HG02588 (cell line): Measurements from ENCODE around the gene MED13L.
"Not testable (repeated sequence)": the region's sequence is repeated elsewhere in the genome, so short reads cannot be mapped to it uniquely, and the experiment has no call there.

ENCODE experiments used
- ATAC-seq: cut with Tn5 transposase; IDR thresholded peaks from one replicate; pipeline ENCODE4 v1.9.1; 2021; ENCODE audit warnings: mild to moderate bottlenecking, moderate library complexity; ENCODE audit not compliant: unreplicated experiment

The MED13L gene

DNA sequence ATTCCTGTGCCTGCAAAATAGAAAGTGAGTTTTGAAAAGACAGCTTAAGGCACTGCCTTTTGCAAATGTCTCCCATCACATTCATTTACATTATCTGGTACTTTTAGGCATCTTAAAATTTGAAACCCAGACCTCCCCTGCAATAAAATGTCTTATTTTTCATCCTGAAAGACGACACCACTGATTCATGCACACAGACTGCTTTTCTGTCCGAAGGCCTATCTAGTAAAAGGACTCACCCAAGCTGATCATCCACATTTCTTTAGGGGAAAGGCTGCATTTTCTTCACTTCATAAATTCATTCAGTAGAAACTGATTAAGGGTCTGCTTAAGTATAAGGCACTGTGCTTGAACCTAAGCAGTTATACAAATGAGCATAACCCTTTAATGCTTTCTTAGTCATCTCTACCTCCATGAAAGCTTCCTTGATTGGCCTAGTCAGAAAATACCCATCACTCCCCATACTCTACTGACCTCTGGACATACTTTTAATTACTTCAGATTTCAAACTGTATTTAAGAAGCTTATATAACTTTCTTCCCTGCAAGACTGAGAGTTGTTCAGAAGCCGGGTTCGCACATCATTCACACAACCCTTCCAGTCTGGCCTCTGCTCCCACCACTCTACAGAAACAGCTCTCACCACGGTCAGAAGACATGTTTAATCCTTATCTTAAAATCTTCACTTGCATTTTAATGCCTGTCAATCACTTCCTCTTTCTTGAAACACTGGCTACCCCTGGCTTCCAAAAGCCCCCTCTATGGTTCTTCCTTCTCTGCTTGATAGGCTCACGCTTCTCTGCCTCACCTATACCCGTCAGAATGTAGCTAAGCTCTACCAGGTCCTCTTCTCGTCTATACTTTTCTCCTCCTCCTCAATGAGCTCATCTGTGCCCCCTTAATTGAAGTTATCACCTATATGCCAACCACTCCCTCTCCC lies 288.6 kb downstream of the MED13L start:
- no peak for ATAC-seq

DNA sequence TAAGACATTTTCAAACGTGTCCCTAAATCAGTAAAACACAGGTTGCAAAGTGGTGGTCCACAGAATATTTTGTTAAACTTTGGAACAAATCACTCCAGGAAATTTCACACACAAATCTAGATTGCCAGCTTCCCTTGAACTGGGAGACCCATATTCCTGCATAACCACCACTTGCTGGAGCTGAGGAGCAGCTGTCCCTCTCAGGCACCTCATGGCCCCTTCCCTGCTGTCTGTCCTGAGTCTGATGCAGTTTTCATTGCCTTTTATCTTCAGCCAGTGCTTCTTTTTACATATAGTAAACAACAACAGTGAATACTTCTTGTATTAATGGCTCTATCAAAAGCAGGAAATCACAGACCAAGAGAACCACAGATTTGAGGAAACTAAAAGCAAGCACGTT lies 289.3 kb downstream of the MED13L start:
- ATAC-seq, result no peak

DNA sequence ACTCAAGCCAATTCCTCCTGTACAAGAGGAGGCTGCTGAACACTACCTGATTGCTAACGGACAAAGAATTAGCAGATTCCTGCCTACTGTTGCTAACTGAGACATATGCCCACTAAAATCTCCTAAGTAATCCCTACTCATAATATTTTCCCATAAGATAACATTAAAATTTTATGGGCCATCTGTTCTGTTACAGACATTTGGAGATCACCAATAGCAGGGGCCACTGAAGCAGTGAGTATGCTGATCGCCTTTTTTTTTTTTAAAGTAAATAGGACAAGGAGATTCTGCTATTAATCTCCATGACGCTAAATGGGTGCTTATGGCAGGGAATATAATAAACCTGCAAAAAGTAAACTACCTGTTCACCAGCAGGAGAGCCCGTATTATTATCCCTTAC lies 292.9 kb downstream of the MED13L start:
- ATAC-seq, result no peak

DNA sequence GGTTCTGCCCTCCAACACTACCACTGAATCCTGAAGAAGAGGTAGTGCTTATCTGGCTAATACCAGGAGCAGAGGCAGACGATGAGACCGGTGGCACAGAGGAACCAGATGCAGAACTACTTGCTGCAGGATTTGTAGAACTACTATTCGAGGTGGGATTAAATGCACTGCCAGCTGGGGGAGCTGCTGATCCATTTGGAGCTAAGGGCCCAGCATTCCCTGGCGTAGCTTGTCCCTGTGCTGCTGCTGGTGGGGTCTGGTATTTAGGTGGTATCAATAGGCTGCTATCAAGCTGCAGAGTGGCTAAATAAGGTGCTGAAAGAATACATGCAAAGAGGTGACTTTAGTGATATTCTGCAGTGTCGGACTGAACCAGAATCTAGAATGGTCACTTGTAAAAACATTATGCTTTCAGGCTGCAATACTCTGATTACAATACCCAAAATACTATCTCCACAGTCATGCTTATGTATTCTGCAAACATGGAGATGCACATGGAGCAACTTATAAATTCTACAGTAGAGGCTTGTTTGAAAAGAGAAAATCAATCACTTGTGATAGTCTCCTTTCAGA lies 294.2 kb downstream of the MED13L start:
- ATAC-seq, result no peak

DNA sequence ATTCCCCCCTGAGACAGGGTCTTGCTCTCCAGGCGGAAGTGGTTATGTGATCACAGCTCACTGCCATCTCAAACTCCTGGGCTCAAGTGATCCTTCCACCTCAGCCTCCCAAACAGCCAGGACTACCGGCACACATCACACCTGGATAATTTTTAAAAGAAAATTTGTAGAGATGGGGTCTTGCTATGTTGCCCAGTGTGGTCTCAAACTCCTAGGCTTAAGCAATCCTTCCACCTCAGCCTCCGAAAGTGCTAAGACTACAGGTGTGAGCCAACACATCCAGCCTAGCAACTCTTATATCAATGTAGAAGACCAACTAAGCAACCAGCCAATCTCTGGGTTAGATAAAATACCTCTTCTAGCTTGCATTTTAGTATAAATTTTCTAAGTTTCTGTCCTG lies 297.2 kb downstream of the MED13L start:
- no peak for ATAC-seq

DNA sequence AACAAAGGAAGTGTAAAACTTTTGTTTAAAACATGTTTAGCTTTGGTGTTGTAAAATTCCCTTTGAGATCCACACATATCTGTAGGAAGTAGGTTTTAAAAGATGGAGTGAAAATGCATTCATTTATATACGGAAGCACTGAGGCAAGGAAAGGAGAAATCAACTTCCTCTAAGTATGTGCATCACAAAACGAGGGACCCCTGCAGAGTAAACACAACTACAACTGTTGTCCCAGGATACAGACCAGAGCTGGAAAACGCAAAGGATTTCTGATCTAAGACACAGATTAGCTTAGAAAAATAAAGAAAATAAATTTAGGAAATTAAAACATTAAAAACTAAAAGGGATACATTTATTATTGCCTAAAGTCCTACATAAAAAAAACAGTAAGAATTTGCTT lies 297.6 kb downstream of the MED13L start:
- ATAC-seq, result no peak

DNA sequence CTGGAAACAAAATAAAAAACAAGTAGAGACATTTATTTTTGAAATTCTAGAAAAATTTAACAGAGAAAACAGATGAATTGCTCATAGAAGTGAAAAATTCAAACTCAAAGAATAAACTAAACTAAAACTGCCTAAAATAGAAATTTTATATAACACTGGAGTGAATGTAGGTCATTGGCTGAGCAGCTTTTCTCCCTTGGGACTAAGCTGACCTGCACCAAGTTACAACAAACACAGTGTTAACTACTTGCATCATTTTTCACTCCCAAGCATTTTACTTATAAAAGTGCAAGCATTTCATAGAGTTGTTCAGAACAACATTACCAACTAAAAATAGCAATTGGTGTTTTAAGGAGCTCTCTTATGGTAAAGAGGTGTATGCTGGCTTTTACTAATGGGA lies 298.1 kb downstream of the MED13L start:
- ATAC-seq, result no peak

DNA sequence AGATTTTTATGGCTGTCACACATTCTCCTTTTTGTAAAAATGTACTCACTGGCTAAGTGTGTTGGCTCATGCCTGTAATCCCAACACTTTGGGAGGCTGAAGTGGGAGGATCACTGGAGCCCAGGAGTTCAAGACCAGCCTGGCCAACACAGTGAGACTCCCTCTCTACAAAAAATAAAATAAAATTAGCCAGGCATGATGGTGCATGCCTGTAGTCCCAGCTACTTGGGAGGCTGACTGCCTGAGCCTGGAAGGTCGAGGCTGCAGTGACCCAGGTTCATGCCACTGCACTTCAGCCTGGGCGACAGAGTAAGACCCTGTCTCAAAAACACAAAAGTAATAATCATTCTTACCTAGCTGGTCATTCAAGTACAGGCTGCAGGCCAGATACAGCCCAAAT lies 300.7 kb downstream of the MED13L start:
- ATAC-seq, result not testable (repeated sequence)

DNA sequence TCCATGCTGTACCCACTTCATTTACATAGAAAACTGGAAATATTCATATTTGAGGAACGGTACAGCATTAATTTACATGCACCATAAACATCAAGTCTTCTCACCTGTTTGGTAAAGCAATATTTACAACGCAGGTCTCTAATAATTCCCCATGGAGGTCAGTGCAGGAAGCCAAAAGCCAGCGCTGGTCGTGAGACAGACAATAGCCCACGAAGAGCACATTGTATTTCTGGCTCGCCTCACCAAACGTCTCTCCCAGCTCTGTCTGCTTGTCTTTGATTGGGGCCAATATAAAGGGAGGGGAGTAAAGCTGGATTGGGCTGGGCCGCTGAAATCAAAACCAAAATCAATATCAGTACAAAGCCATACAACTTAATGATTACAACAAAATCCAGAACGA lies 302.1 kb downstream of the MED13L start:
- no peak for ATAC-seq

DNA sequence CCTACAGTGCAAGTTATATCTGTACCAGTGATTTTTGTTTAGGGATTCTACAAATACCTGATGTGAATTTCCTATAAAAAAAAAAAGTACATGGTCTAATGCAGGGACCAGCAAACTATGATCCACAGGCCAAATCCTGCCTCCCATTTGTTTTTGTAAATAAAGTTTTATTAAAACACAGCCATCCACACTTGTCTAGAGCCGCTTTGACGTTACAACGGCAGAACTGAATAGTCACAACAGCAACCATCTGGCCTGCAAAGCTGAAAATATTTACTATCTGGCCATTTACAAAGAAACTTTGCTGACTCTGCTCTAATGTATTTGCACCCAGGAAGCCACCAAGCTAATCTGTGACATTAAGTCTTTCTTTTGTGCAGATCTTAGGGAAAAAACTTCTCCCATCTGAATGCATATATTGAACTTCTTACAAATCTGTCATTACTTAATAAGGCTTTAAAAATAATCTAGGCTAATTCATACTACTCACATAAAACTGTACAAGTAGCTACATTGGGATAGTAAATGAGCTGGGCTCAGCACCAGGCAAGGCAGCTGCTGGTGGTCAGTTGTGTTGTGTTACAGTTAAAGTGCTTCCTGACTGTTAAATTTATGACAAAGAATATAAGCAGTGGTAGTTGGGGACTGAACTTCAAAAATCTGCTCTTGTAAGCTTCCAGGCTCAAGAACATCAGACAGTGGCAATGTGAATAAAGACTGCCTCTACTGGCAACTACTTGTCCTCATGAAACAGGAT lies 303.3 kb downstream of the MED13L start:
- no peak for ATAC-seq

DNA sequence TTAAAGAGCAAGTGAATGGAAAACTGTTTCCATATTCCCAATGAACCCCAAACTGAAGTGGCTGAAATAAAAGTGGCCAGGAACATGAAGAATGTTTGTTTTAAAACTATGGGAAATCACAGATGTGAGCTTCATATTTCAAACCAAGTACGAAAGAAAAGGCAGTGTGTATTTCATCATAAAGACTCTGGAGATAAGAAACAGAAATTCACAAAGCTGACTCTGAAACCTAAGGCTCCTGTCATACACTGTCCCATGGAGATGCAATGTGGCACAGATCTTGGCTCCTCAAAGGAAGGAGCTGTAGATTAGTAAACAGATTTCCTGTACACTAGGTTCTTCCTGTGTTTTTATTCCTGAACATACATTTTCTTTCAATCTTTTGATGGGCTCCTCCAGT lies 304.4 kb downstream of the MED13L start:
- ATAC-seq, result no peak

DNA sequence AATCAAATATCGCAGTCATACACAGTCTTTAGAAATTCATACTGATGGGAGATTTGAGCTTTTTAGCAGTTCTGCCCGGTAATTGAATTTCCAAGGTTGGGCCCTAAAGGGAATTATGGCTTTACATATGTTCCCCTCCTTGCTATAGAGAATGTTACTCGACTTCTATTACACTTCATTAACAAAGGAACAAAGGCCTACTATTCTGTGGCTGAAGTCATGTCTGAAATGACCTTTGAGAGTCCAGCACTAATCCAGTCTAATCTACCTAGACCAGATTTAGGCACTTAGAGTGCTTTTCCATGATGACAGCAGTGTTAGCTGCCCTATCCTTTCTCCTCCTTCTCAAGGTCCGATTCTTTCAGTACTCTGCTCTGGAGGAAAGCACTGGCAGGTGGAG lies 305.3 kb downstream of the MED13L start:
- no peak for ATAC-seq

DNA sequence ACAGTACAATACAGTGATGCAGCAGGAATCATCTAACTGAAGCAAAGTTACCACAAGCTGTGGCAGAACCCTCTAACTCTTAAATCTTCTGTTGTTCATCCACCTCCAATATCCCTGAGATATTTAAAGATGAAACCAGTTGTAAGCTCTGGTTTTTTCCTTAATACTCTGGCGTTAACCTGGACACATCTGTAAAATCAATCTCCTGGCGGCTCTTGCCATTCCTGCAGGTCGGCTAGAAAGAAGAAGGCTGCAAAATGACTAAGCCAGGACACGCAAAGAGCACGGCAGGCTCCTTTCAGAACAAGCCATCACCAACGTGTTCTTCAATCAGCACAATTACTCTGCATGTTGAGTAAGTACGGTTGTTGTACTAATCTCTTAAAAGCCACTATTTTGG lies 309.3 kb downstream of the MED13L start:
- no peak for ATAC-seq

DNA sequence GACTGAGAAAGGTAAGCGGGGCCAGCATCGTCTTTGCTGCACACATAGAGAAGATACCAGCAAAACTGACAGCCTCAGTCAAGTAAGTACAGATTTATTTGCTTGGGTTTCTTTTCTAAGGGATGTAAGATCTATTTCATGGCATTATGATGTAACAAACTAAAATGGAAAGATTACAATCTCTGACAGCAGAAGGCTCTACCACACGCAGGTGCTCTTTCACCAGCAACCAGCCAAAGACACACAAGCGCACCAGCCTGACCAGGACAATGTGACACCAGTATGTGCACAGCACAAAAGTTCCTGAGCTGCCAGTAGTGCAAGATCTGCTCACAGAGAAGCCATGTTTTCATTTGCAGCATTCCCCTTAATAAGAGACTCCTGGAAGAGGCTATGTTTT lies 311.1 kb downstream of the MED13L start:
- no peak for ATAC-seq

DNA sequence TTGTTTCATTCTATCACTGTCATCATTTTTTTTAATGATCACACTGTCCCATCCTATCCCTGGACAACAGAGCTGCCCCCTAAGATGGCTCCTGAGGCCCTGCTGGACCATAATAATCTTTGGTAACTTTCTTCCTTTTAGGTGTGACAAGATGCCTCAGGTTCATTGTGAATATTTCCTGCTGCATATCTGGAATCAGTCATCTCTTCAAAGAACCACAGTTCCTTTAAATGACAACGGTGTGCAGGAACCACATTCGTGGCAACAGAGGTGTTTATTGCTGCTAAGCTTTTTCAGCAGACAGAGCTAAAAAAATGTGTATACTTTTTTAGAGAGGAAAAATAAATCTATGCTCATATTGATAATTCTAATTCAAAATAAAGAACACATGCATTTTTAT lies 312.9 kb downstream of the MED13L start:
- ATAC-seq, result no peak

DNA sequence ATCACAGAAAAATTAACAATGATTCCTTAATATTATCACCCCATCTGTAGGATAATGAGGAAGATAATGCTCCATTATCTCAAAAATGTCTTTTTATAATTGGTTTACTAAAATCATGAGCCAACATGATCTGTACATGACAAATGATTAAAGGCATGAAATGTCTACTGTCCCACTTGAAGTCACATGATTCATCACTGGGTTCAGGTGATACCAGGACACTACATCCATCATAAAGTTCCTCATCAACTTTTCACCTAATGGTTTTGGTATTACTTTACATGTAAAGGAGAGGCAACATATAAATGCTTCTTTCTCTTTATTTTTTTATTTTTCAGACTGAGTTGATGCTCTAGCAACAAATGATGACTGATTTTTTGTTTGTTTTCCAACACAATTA lies 313.3 kb downstream of the MED13L start:
- ATAC-seq, result no peak

DNA sequence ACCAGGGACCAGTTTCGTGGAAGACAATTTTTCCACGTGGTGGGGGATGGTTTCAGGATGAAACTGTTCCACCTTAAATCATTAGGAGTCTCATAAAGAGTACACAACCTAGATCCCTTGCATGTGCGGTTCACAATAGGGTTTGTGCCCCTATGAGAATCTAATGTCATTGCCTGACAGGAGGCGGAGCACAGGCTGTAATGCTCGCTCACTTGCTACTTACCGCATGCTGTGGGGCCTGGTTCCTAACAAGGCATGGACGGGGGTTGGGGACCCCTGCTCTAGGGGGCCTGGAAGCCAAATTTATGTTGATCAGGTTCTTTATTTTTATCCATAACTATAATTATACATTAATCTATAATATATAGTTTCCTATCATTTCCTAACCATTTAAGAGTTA lies 315.3 kb downstream of the MED13L start:
- no peak for ATAC-seq

DNA sequence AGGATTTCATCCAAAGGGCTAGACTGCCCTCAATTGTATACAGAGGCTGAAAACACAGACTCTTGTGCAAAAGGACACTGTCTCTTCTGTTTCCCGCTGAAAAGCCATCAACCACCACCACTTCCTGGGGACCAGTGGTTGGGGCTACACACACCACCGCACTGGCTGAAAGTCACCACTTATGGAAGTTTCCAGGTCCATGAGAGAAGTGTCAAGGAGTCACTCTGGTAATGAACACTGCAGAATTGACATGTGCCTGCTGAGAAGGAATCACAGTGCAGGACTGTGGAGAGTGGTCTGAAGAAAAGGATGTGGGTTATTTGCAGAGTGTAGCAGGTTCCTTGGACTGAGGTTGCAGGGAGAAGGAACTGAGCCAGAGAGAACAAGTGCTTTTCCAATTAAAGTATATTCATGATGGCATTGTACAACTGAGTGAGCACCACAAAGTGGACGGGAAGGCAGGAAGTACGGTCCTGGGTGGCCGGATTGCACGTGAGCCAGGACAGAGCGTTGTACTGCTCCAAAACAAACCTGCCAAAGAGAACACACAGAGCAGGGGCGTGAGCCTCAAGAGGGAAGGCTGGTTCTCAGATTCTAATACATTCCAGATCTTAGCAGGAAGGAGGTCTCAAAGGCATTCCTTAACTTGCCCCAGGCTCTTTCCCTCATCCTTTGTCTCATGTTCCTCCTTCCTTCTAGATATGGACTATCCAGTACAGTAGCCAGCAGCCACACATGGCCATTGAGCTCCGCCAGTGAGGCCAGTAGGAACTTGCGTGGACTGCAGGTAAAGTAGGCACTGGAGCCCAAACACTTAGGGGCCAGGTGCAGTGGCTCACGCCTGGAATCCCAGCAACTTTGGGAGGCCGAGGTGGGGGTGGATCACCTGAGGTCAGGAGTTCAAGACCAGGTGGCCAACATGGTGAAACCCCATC lies 316.4 kb downstream of the MED13L start:
- ATAC-seq, result no peak

DNA sequence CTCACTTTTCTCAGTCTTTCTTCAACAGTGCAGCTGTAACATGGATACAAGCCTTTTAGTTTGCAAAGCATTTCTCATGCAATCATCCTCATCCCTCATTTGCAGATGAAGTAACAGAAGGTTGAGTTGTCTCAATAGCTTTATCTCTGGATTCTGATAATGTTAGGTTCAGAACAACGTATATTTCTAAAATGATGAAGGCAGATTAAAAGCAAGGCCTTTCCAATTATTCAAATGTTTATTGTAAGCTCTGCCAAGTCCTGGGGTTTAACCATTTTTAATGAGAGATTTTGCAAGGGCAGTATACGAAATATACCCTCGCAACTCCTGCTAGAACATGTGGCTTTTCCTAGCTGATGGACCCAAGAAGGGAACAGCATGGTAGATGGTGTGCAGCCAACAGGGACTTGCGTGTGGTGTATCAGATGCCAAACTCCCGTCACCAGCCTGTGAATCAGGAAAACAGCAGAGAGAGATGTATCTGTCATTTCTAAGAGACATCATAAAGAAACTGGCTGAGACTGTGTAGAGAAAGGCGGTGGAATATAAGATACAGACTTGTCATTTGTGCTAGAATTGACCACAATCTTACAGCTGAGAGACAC lies 319.7 kb downstream of the MED13L start:
- no peak for ATAC-seq

DNA sequence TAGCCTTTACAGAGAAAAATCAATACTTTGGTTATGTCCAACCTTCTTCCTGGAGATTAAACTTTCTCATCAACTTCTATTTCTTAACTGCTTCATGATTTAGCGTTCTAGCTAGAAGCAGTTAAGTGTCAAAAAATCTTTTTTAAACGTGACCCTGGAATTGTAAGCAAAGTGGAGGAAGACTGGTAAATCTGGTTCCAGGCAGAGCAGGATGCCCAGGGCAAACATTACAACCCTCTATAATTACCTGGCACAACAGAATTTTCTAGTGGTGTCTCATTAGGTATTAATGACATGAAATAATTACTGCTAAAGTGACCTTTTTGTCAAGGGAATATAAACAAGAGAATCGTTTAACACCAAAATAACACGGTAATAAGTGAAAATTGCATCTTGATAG lies 320.8 kb downstream of the MED13L start:
- ATAC-seq, result no peak
